COLO829 (cell line): Measurements from ENCODE around the gene ZSCAN1.
A peak's percentile ranks its signal among the peaks of the same experiment; 100 is the strongest.

Source experiments
- DNase-seq: peaks from one replicate; pipeline ENCODE4 v3.0.0; 2012; ENCODE audit warnings: low spot score

Gene ZSCAN1

GRCh38 chr19:58040751-58041525 is 7.1 kb downstream of the ZSCAN1 start:
- DNase-seq, result no peak

- DNase-seq, result no peak
Measured at GRCh38 chr19:58042495-58043340, 8.9 kb downstream of the ZSCAN1 start.

GRCh38 chr19:58044391-58044790 is 10.6 kb downstream of the ZSCAN1 start:
- DNase-seq, result no peak

GRCh38 chr19:58044886-58045285 is 11.1 kb downstream of the ZSCAN1 start:
- DNase-seq, result no peak

- no peak for DNase-seq
Measured at GRCh38 chr19:58045411-58046050, 11.7 kb downstream of the ZSCAN1 start.

- DNase-seq, result no peak
Measured at GRCh38 chr19:58046856-58047255, 13.0 kb downstream of the ZSCAN1 start.

- DNase-seq, result no peak
Measured at GRCh38 chr19:58047672-58048071, 13.8 kb downstream of the ZSCAN1 start.

GRCh38 chr19:58052256-58052655 is 18.4 kb downstream of the ZSCAN1 start:
- DNase-seq, result no peak

- no peak for DNase-seq
Measured at GRCh38 chr19:58053480-58054156, 19.8 kb downstream of the ZSCAN1 start.

- DNase-seq, result no peak
Measured at GRCh38 chr19:58054901-58055874, 21.4 kb downstream of the ZSCAN1 start.

- DNase-seq, result no peak
Measured at GRCh38 chr19:58056261-58056660, 22.4 kb downstream of the ZSCAN1 start.

GRCh38 chr19:58056861-58057260 is 23.0 kb downstream of the ZSCAN1 start:
- DNase-seq, result no peak

GRCh38 chr19:58058467-58058866 is 24.6 kb downstream of the ZSCAN1 start:
- DNase-seq, result no peak

- DNase-seq, result peak; percentile 17
Measured at GRCh38 chr19:58059003-58059670, 25.3 kb downstream of the ZSCAN1 start, which contains the start of gene ZNF135. Gene ZNF135, plus strand, starts transcription at chr19:58059282. Its CDS starts 721 bp downstream, at chr19:58060003.

GRCh38 chr19:58059671-58060078 is 25.9 kb downstream of the ZSCAN1 start:
- DNase-seq, result no peak

GRCh38 chr19:58060231-58060630 is 26.4 kb downstream of the ZSCAN1 start:
- no peak for DNase-seq

- no peak for DNase-seq
Measured at GRCh38 chr19:58063712-58064111, 29.9 kb downstream of the ZSCAN1 start.

- DNase-seq, result no peak
Measured at GRCh38 chr19:58067240-58067912, 33.6 kb downstream of the ZSCAN1 start.

- DNase-seq, result no peak
Measured at GRCh38 chr19:58079792-58080191, 46.0 kb downstream of the ZSCAN1 start.

GRCh38 chr19:58083021-58083420 is 49.2 kb downstream of the ZSCAN1 start:
- DNase-seq, result no peak
